ENCODE measurements around the gene DNTT.

The DNTT gene

DNA sequence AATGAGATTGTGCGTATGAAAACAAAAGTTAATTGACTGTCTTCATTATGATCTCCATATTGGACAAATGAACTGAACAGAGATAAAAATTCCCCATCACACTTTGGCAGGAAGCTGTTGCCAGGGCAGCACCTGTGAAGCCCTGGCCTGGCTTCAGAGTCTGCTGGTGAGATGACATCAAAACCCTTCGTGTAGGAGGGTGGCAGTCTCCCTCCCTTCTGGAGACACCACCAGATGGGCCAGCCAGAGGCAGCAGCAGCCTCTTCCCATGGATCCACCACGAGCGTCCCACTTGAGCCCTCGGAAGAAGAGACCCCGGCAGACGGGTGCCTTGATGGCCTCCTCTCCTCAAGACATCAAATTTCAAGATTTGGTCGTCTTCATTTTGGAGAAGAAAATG is at the start of gene DNTT:
Gene DNTT (plus strand): TSS at position 205 of the 400 bp plus-strand sequence. CDS start 64 bp downstream, at position 269.
- TF ChIP-seq, protein P1, sequence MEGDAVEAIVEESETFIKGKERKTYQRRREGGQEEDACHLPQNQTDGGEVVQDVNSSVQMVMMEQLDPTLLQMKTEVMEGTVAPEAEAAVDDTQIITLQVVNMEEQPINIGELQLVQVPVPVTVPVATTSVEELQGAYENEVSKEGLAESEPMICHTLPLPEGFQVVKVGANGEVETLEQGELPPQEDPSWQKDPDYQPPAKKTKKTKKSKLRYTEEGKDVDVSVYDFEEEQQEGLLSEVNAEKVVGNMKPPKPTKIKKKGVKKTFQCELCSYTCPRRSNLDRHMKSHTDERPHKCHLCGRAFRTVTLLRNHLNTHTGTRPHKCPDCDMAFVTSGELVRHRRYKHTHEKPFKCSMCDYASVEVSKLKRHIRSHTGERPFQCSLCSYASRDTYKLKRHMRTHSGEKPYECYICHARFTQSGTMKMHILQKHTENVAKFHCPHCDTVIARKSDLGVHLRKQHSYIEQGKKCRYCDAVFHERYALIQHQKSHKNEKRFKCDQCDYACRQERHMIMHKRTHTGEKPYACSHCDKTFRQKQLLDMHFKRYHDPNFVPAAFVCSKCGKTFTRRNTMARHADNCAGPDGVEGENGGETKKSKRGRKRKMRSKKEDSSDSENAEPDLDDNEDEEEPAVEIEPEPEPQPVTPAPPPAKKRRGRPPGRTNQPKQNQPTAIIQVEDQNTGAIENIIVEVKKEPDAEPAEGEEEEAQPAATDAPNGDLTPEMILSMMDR (IDR thresholded peaks at IDR 0.05; ENCODE audit: low read depth, low read length): no peak

GRCh38 chr10:96254976-96255375 is 49.3 kb upstream of the DNTT start:
- H3K4me3 ChIP-seq (ENCODE audit: low read depth, low read length): no peak overlapping the region
- TF ChIP-seq, protein P1 (IDR thresholded peaks at IDR 0.05; ENCODE audit: low read depth, low read length): no peak

More for the DNA sequence above, at the start of gene DNTT:
- H3K4me3 ChIP-seq (ENCODE audit: low read depth, low read length): no peak within 1 kb of the TSS

DNA sequence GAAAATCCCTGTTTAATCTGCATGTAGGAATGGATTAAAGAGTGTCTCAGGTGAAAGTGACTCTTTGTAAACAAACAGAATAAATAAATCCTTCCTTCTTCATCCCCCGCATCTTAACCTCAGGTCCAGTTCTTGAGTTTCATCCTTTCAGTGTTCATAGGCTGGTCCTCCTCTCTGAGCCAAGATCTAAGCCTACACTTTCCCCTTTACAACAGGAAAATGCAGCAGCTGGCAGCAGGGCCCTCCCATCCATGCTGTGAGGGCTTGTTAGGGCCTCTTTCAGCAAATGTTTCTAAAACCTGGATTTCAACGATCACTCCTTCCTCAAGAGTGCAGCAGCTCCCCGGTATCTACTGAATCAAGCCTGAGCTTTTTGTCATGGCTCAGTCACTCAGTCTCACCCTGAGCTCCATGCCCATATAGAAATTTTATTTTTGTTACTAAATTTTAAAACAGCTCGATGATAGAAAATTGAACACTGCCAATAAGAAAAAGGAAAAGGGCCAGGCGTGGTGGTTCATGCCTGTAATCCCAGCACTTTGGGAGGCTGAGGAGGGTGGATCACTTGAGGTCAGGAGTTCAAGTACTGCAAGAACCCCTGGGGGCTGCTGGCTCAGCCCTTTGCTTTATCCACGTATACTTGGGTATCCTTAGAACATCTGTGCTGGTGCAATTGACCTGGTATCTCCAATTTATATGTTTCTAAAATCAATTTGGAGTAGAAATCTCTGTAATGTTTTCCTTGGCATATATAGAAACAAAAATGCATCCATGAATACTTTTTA is 48.5 kb upstream of the DNTT start:
- H3K4me3 ChIP-seq (ENCODE audit: low read depth, low read length): no peak overlapping the region
- TF ChIP-seq, protein P1 (IDR thresholded peaks at IDR 0.05; ENCODE audit: low read depth, low read length): no peak

DNA sequence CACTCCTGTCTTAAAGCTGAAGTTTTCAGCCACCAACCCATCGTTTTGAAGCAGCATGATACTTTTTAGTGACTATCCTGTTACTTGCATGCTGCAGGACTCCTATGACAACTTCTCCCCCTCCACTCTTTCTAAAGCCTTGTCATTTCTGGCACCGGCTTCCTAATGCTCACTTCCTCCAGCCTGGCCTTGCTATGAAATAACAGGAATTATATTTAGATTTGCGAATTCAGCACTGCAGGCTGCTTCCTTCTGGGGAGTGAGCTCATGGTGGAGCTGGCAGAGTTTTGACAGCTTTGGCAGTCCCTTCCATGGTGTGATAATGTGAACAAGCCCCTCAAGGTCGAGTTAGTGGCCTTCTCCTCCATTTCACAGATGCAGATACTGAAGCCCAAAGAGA is 46.3 kb upstream of the DNTT start:
- no peak overlapping the region for H3K4me3 ChIP-seq (ENCODE audit: low read depth, low read length)
- TF ChIP-seq, protein P1 (IDR thresholded peaks at IDR 0.05; ENCODE audit: low read depth, low read length): no peak

GRCh38 chr10:96259150-96259549 is 45.1 kb upstream of the DNTT start:
- no peak overlapping the region for H3K4me3 ChIP-seq (ENCODE audit: low read depth, low read length)
- TF ChIP-seq, protein P1 (IDR thresholded peaks at IDR 0.05; ENCODE audit: low read depth, low read length): no peak

DNA sequence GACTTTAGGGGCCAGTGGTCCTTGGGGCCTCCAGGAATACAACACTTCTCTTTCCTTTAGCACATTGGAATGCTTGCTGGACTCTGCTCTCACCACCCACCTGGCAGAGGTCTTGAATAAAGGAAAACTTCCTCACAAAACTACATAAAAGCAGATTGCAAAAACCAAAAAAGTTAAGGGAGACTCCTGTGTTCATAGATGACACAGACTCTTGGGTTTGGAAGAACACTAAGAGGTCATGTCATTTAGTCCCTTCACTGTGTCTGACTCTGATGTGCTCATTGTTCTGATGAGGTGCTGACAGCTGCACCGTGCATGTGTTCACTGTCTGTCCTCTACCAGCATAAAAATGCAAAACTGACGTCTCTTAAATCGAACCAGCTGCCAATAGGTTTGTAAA is 44.2 kb upstream of the DNTT start:
- TF ChIP-seq, protein P1 (IDR thresholded peaks at IDR 0.05; ENCODE audit: low read depth, low read length): no peak
- H3K4me3 ChIP-seq (ENCODE audit: low read depth, low read length): no peak overlapping the region

GRCh38 chr10:96261132-96261531 is 43.1 kb upstream of the DNTT start:
- no peak overlapping the region for H3K4me3 ChIP-seq (ENCODE audit: low read depth, low read length)
- TF ChIP-seq, protein P1 (IDR thresholded peaks at IDR 0.05; ENCODE audit: low read depth, low read length): no peak
